ENCODE measurements around the gene LEKR1. TPM values are rescaled to one million over a fixed set of nuclear protein-coding genes. Genes with fewer than 3 reads are reported as not detected.
A peak's percentile ranks its signal among the peaks of the same experiment; 100 is the strongest.

The LEKR1 gene
- total and polyA plus RNA-seq, 2 of the 13 experiments (the other 11 are each of a cell fraction or from before 2014, with no cell fraction given) = 0.49 to 1.5 TPM

GRCh38 chr3:156983559-156983958 lies 157.4 kb downstream of the LEKR1 start:
- intact Hi-C loops (cut with micrococcal nuclease; ENCODE audit: unreplicated experiment) = loop anchor here (10.0 kb wide), 1 partner anchor 151 kb away; no protein-coding TSS in a partner anchor
- no peak overlapping the region for H3K4me2 ChIP-seq (ENCODE audit: low read depth, low read length)
- ChIA-PET POLR2A (no interaction called here), CTCF (ENCODE audit: low intra/inter-chr PET ratio, low total read pairs) (no interaction called here)
- TF ChIP-seq STAG1 (CRISPR knock-in tag; IDR thresholded peaks at IDR 0.05) (peak; percentile 13; the same call in 1 of the 2 replicates), ZBTB21 (CRISPR knock-in tag; IDR thresholded peaks at IDR 0.05) (no peak)
- no peak overlapping the region for H3K27ac ChIP-seq (ENCODE audit: extremely low read length, insufficient read depth, low read length)
- H3K79me2 ChIP-seq (ENCODE audit: insufficient read depth, low read length) = no peaks in the 10 kb centered on the region
- H3K9ac ChIP-seq (ENCODE audit: insufficient read depth, low read depth, low read length) = no peak overlapping the region
- H3K36me3 ChIP-seq (replicated peaks in 1 of 2; ENCODE audit: control insufficient read depth in 1 of 2, insufficient read depth in 2 of 2, low read length in 2 of 2) = no peaks in the 10 kb centered on the region
- no peak overlapping the region for H3K4me3 ChIP-seq (replicated peaks in 1 of 3; ENCODE audit: insufficient read depth in 1 of 3, low read depth in 2 of 3, low read length in 3 of 3)
- BruUV-seq (replicated peaks) = no TSS peak
- in situ Hi-C loops (cut with HindIII; ENCODE audit: extremely low pct_ligation_motif_present, low pct_unique_long_range_greater_than_20kb) = no loop called here
- no peaks in the 10 kb centered on the region for H3K4me1 ChIP-seq (ENCODE audit: insufficient read depth, low read length)
- H3K27me3 ChIP-seq (ENCODE audit: control insufficient read depth in 1 of 2, insufficient read depth in 2 of 2, low read length in 2 of 2) = no peaks in the 10 kb centered on the region
- no peak for ATAC-seq
- no peak for FAIRE-seq
- no peaks in the 10 kb centered on the region for H4K20me1 ChIP-seq (ENCODE audit: insufficient read depth, low read length)
- H3K9me3 ChIP-seq (ENCODE audit: low read length) = no peaks in the 10 kb centered on the region
- H2AFZ ChIP-seq (ENCODE audit: low read length) = no peak overlapping the region
- DNase-seq (ENCODE audit: low spot score) = no peak

- Histone ChIP-seq H3K4me2 (ENCODE audit: low read depth, low read length) (no peak overlapping the region), H3K9me3 (ENCODE audit: low read length) (no peaks in the 10 kb centered on the region), H3K9ac (ENCODE audit: insufficient read depth, low read depth, low read length) (no peak overlapping the region), H3K4me1 (ENCODE audit: insufficient read depth, low read length) (no peaks in the 10 kb centered on the region), H3K79me2 (ENCODE audit: insufficient read depth, low read length) (no peaks in the 10 kb centered on the region), H4K20me1 (ENCODE audit: insufficient read depth, low read length) (no peaks in the 10 kb centered on the region), H2AFZ (ENCODE audit: low read length) (no peak overlapping the region), H3K4me3 (replicated peaks in 1 of 3; ENCODE audit: insufficient read depth in 1 of 3, low read depth in 2 of 3, low read length in 3 of 3) (no peak overlapping the region), H3K27ac (ENCODE audit: extremely low read length, insufficient read depth, low read length) (no peak overlapping the region), H3K27me3 (ENCODE audit: control insufficient read depth in 1 of 2, insufficient read depth in 2 of 2, low read length in 2 of 2) (no peaks in the 10 kb centered on the region), H3K36me3 (replicated peaks in 1 of 2; ENCODE audit: control insufficient read depth in 1 of 2, insufficient read depth in 2 of 2, low read length in 2 of 2) (no peaks in the 10 kb centered on the region)
- TF ChIP-seq ZSCAN31 (CRISPR knock-in tag; IDR thresholded peaks at IDR 0.05; ENCODE audit: low read depth) (no peak), ETV5 (CRISPR knock-in tag; IDR thresholded peaks at IDR 0.05; ENCODE audit: borderline replicate concordance) (no peak), ZNF512 (CRISPR knock-in tag; IDR thresholded peaks at IDR 0.05) (no peak), REXO4 (CRISPR knock-in tag; IDR thresholded peaks at IDR 0.05; ENCODE audit: borderline replicate concordance) (no peak), ZNF547 (CRISPR knock-in tag; IDR thresholded peaks at IDR 0.05) (no peak)
- in situ Hi-C loops (cut with HindIII; ENCODE audit: extremely low pct_ligation_motif_present, low pct_unique_long_range_greater_than_20kb) (no loop called here), intact Hi-C loops (cut with micrococcal nuclease; ENCODE audit: unreplicated experiment) (loop anchor here (10.0 kb wide), 1 partner anchor 149 kb away; no protein-coding TSS in a partner anchor)
- no peak for FAIRE-seq
- BruUV-seq (replicated peaks) = no TSS peak
- no peak for ATAC-seq
- WGBS (ENCODE audit: low lambda C conversion rate) = 9% methylated on average over 5 of the region's 5 CpGs
- POLR2A ChIA-PET = no interaction called here
- CTCF ChIA-PET (ENCODE audit: low intra/inter-chr PET ratio, low total read pairs) = no interaction called here
- no peak for DNase-seq (ENCODE audit: low spot score)
Observed at GRCh38 chr3:156985711-156986110, 159.6 kb downstream of the LEKR1 start.
